OCI-LY7 (cell line): ENCODE results near the gene FRMD6. TPM values are rescaled to one million over a fixed set of nuclear protein-coding genes. Genes with fewer than 3 reads are reported as not detected.

ENCODE experiments used
- BruUV-seq: library from RNA; stranded (reverse); fragments of 400-500 nt; replicated peaks from 2 replicates; lab custom pipeline; 2021; lab: Mats Ljungman, UMichigan
- CTCF ChIA-PET: fragments of 300-600 bp; sonication (Branson Sonifier 250); formaldehyde crosslinking; loops from one replicate; lab custom pipeline; 2022; ENCODE audit warnings: antibody characterized with exemption; ENCODE audit not compliant: unreplicated experiment; lab: Charles Lee
- POLR2A ChIA-PET: fragments of 300-600 bp; sonication (Branson Sonifier 250); formaldehyde crosslinking; loops from one replicate; lab custom pipeline; 2022; ENCODE audit warnings: antibody characterized with exemption; lab: Charles Lee
- DNase-seq: peaks from one replicate; pipeline ENCODE4 v3.0.0-alpha.2; 2015; ENCODE audit warnings: low spot score
- H2AFZ ChIP-seq: fragments of 200-600 bp; sonication (generic), shearing (Covaris generic); 2 replicates; pipeline ENCODE4 v1.6.1; 2014; ENCODE audit warnings: mild to moderate bottlenecking, antibody characterized with exemption, low read length, moderate library complexity
- H3K27ac ChIP-seq: fragments of 200-600 bp; sonication (generic); 2 replicates; pipeline ENCODE4 v1.5.1; 2014; ENCODE audit warnings: mixed run types, low read depth, mild to moderate bottlenecking, moderate library complexity, low read length, inconsistent platforms; ENCODE audit not compliant: poor library complexity, severe bottlenecking
- H3K36me3 ChIP-seq: fragments of 200-600 bp; sonication (generic); 2 replicates; pipeline ENCODE4 v1.6.1; 2014; ENCODE audit warnings: mild to moderate bottlenecking, antibody characterized with exemption, low read length, moderate library complexity, mixed read lengths; ENCODE audit not compliant: insufficient read depth
- H3K4me1 ChIP-seq: fragments of 200-600 bp; sonication (generic); 2 replicates; pipeline ENCODE4 v1.5.1; 2014; ENCODE audit warnings: mild to moderate bottlenecking, low read length; ENCODE audit not compliant: insufficient read depth, poor library complexity, severe bottlenecking
- H3K4me2 ChIP-seq: fragments of 200-600 bp; sonication (generic); 2 replicates; pipeline ENCODE4 v1.6.1; 2014; ENCODE audit warnings: mild to moderate bottlenecking, low read length
- H3K4me3 ChIP-seq: fragments of 200-600 bp; sonication (generic); 2 replicates; pipeline ENCODE4 v1.5.1; 2014; ENCODE audit warnings: mild to moderate bottlenecking, low read depth, low read length; ENCODE audit not compliant: poor library complexity, severe bottlenecking
- H3K79me2 ChIP-seq: fragments of 200-600 bp; sonication (generic); 2 replicates; pipeline ENCODE4 v1.6.1; 2016; ENCODE audit warnings: low read depth, mild to moderate bottlenecking, low read length, moderate library complexity, mixed read lengths; ENCODE audit not compliant: insufficient read depth
- H3K9me2 ChIP-seq: fragments of 200-600 bp; sonication (generic); 2 replicates; pipeline ENCODE4 v1.6.1; 2016; ENCODE audit warnings: mild to moderate bottlenecking, low read length, mixed read lengths; ENCODE audit not compliant: insufficient read depth
- H3K9me3 ChIP-seq: fragments of 200-600 bp; sonication (generic); 2 replicates; pipeline ENCODE4 v1.6.1; 2014; ENCODE audit warnings: mild to moderate bottlenecking, mixed run types, low read length, mixed read lengths
- H4K20me1 ChIP-seq: fragments of 200-600 bp; sonication (generic); 2 replicates; pipeline ENCODE4 v1.6.1; 2014; ENCODE audit warnings: mild to moderate bottlenecking, antibody characterized with exemption, low read length, moderate library complexity, mixed read lengths; ENCODE audit not compliant: insufficient read depth
- CTCF ChIP-seq: fragments of 200-600 bp; sonication (generic); conservative IDR thresholded peaks from 2 replicates; pipeline ENCODE4 v1.5.1; 2014; ENCODE audit warnings: mild to moderate bottlenecking, antibody characterized with exemption, low read length, moderate library complexity, mixed read lengths
- EZH2phosphoT487 ChIP-seq: fragments of 200-600 bp; sonication (generic); IDR thresholded peaks from 2 replicates; pipeline ENCODE4 v1.6.1; 2018; ENCODE audit warnings: low read depth, borderline replicate concordance, mild to moderate bottlenecking, mixed run types, antibody characterized with exemption, low read length, moderate library complexity, mixed read lengths
- intact Hi-C: fragments of 100-400 bp; cut with micrococcal nuclease; formaldehyde crosslinking; loops from one replicate; pipeline ENCODE4 v1.10.0; 2022; ENCODE audit not compliant: unreplicated experiment
- total RNA-seq, 2 experiments: library from RNA; depleted of rRNA in 1 of 2; stranded (reverse); fragments of >200 nt in 1 of 2; shearing (Covaris generic) in 1 of 2; gene quantifications; 2 replicates each; pipeline ENCODE4 v1.2.3, GENCODE V29; 2014 to 2022

Gene FRMD6
- total RNA-seq, 2 experiments from 2014 or later: 4.4 to 12.3 TPM

GRCh38 chr14:51660741-51661140 lies 9.0 kb downstream of the FRMD6 start:
- Histone ChIP-seq H3K4me2 (no peak overlapping the region), H4K20me1 (no peaks in the 10 kb centered on the region), H3K27ac (no peak overlapping the region), H3K4me3 (no peak overlapping the region), H3K4me1 (no peaks in the 10 kb centered on the region), H3K79me2 (no peaks in the 10 kb centered on the region), H3K9me2 (no peaks in the 10 kb centered on the region), H2AFZ (no peak overlapping the region), H3K9me3 (no peaks in the 10 kb centered on the region), H3K36me3 (no peaks in the 10 kb centered on the region)
- ChIA-PET CTCF (no interaction called here), POLR2A (no interaction called here)
- intact Hi-C loops: no loop called here
- no TSS peak for BruUV-seq
- no peak for DNase-seq
- TF ChIP-seq CTCF: no peak
- no peak for TF ChIP-seq EZH2phosphoT487

DNA sequence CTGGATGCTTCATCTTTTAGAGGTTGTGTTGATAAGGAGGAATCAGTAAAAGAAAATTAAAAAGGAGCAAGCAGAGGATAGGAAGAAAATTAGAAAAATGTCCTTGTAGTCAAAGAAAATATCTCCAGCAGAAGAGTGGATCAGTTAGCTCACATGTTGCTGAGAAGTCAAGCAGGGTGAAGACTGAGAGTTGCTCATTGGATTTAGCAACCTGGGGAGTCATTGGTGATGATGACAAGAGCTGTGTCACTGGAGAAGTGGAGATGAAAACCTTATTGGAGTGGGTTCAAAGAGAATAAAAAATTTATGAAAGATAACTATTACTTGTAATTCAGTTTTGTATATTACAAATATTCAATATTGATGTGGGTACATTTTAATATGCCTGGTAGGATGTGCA lies 9.8 kb downstream of the FRMD6 start:
- Histone ChIP-seq H4K20me1 (no peaks in the 10 kb centered on the region), H3K4me1 (no peaks in the 10 kb centered on the region), H3K36me3 (no peaks in the 10 kb centered on the region), H3K27ac (no peak overlapping the region), H3K9me3 (no peaks in the 10 kb centered on the region), H3K79me2 (no peaks in the 10 kb centered on the region), H3K4me3 (no peak overlapping the region), H2AFZ (no peak overlapping the region), H3K4me2 (no peak overlapping the region), H3K9me2 (no peaks in the 10 kb centered on the region)
- intact Hi-C loops: no loop called here
- ChIA-PET CTCF (no interaction called here), POLR2A (no interaction called here)
- no TSS peak for BruUV-seq
- DNase-seq: no peak
- TF ChIP-seq EZH2phosphoT487 (no peak), CTCF (no peak)

GRCh38 chr14:51663783-51664326 lies 12.1 kb downstream of the FRMD6 start:
- Histone ChIP-seq H3K4me3 (no peak overlapping the region), H4K20me1 (no peaks in the 10 kb centered on the region), H3K4me1 (no peaks in the 10 kb centered on the region), H3K79me2 (no peaks in the 10 kb centered on the region), H2AFZ (no peak overlapping the region), H3K4me2 (no peak overlapping the region), H3K9me2 (no peaks in the 10 kb centered on the region), H3K27ac (no peak overlapping the region), H3K36me3 (no peaks in the 10 kb centered on the region), H3K9me3 (no peaks in the 10 kb centered on the region)
- no TSS peak for BruUV-seq
- TF ChIP-seq CTCF (no peak), EZH2phosphoT487 (no peak)
- CTCF ChIA-PET: no interaction called here
- no peak for DNase-seq
- POLR2A ChIA-PET: interaction anchor here (0.6 kb wide), 1 partner anchor 417 kb away, joined by 5 read pairs; no protein-coding TSS in a partner anchor
- intact Hi-C loops: no loop called here
